KOPT-K1 (cell line): ENCODE results near the gene SH3RF3.
"Not testable (repeated sequence)": the region's sequence is repeated elsewhere in the genome, so short reads cannot be mapped to it uniquely, and the experiment has no call there.

Experiments used
- H3K27ac ChIP-seq: fragments of 200-600 bp; sonication (generic); 2 replicates; pipeline ENCODE4 v1.5.1; 2016; ENCODE audit warnings: antibody characterized with exemption, mild to moderate bottlenecking, low read depth, low read length; ENCODE audit not compliant: poor library complexity, severe bottlenecking
- H3K36me3 ChIP-seq: fragments of 200-600 bp; sonication (generic); 2 replicates; pipeline ENCODE4 v1.5.1; 2017; ENCODE audit warnings: antibody characterized with exemption, mild to moderate bottlenecking, low read length, moderate library complexity; ENCODE audit not compliant: insufficient read depth
- H3K9me3 ChIP-seq: fragments of 200-600 bp; sonication (generic); 2 replicates; pipeline ENCODE4 v1.5.1; 2017; ENCODE audit warnings: antibody characterized with exemption, low read length, mild to moderate bottlenecking; ENCODE audit not compliant: insufficient read depth, poor library complexity, severe bottlenecking

The SH3RF3 gene

GRCh38 chr2:109098921-109099273 lies 30.1 kb upstream of the SH3RF3 start:
- Histone ChIP-seq H3K27ac (no peak overlapping the region), H3K9me3 (peaks cover 16% of the 10 kb centered on the region), H3K36me3 (no peaks in the 10 kb centered on the region)

GRCh38 chr2:109102588-109103233 lies 26.3 kb upstream of the SH3RF3 start:
- Histone ChIP-seq H3K9me3 (no peaks in the 10 kb centered on the region), H3K27ac (no peak overlapping the region), H3K36me3 (no peaks in the 10 kb centered on the region)

GRCh38 chr2:109105113-109105512 lies 23.9 kb upstream of the SH3RF3 start:
- H3K27ac ChIP-seq: no peak overlapping the region
- H3K36me3 ChIP-seq: no peaks in the 10 kb centered on the region
- H3K9me3 ChIP-seq: no peaks in the 10 kb centered on the region

- Histone ChIP-seq H3K36me3 (no peaks in the 10 kb centered on the region), H3K9me3 (no peaks in the 10 kb centered on the region), H3K27ac (no peak overlapping the region)
Measured at GRCh38 chr2:109108740-109109139, 20.3 kb upstream of the SH3RF3 start.

DNA sequence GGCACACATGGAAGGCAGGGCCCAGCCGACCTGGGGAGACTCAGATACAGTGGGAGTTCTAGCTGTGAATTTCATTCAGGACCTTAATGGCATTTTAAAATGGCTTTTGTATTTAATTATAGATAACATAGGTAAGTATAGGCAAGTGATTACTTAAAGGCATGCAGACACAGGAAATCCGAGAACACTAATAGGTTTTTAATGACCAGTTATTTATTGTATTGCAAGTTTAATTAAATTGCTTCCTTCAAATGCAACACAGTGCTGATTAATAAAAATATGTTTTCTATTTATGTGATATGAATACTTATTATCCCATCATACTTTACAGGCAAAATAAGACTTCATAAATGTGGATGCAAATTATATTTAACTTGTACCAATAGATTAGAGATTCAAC lies 19.7 kb upstream of the SH3RF3 start:
- Histone ChIP-seq H3K36me3 (no peaks in the 10 kb centered on the region), H3K27ac (no peak overlapping the region), H3K9me3 (no peaks in the 10 kb centered on the region)

DNA sequence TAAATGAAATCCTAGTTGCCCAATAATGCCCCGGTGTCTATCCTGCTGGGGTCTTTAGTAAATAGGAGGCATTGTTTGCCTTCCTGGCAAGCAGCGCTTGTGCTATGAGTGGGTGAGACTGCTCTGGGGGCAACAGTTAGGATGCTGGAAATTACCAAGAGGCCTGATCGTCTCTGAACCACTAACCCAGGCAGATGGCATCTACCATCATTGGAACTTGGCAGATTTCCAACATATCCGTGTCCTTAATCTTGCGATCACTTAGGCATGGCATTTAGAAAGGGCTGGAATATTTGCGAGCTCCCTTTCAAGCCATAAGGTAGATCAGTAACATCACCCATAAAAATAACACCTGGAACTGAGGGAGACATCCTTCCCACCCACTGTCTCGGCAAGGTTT lies 18.8 kb upstream of the SH3RF3 start:
- no peaks in the 10 kb centered on the region for H3K36me3 ChIP-seq
- H3K27ac ChIP-seq: no peak overlapping the region
- H3K9me3 ChIP-seq: no peaks in the 10 kb centered on the region

- H3K36me3 ChIP-seq, H3K27ac ChIP-seq: not testable (repeated sequence)
Measured at GRCh38 chr2:109117181-109117580, 11.8 kb upstream of the SH3RF3 start.

DNA sequence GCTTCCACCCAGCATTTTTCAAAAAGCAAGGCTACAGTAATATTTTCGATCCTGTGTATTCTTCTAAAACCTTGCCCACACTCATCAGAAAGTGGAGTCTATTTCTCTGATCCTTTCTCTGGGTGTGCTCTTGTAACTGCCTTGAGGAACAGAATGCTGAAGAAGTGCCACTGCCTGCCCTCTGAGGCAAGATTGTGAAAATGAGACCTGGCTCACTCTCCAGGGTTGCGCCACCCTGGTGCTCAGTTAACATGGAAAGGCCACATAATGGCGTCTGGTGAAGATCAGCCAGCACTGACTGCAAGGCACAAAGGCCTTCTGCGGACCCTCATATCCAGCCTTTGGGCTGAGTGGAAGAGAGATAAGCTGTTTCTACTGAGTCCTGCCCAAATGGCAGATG lies 11.2 kb upstream of the SH3RF3 start:
- H3K27ac ChIP-seq: no peak overlapping the region
- H3K36me3 ChIP-seq: no peaks in the 10 kb centered on the region
- no peaks in the 10 kb centered on the region for H3K9me3 ChIP-seq

More at GRCh38 chr2:109117181-109117580, 11.8 kb upstream of the SH3RF3 start:
- H3K9me3 ChIP-seq: not testable (repeated sequence)

DNA sequence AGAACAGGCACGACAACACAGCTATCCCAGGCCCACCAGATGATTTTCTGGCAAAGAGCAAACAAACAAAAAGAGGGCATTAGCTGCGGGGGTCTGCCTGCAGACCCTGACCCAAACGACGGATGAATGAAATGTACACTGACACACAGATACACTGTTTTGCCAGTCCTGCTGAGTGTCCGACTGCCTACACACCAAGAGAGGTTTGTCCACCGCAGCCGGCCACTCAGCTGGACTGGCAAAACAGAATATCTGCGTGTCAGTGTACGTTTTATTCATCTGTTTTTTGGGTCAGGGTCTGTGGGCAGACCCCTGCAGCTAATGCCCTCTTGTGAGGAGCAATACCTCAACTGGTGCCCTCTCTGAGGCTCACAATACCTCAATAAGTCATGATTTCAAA lies 10.7 kb upstream of the SH3RF3 start:
- Histone ChIP-seq H3K36me3 (no peaks in the 10 kb centered on the region), H3K9me3 (no peaks in the 10 kb centered on the region), H3K27ac (no peak overlapping the region)

DNA sequence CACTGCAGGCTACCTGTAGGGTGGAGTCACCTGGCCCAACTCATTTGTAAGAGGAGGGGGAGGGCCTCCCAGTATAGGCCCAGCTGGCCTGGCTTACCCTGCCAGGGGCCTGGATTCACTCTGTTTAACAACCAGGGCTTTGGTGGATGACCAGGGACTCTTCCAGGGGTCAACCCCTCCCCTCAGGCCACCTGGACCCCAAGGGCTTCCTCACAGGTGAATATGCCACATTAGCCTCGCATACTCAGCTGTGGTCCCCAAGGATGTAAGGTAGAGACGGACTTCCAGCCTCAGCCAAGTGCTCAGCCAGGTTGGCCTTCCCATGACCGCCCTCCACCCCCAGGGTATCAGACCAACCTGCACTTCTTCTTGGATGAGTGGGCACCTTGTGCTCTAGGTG lies 8.8 kb upstream of the SH3RF3 start:
- H3K36me3 ChIP-seq: no peaks in the 10 kb centered on the region
- no peak overlapping the region for H3K27ac ChIP-seq
- no peaks in the 10 kb centered on the region for H3K9me3 ChIP-seq

GRCh38 chr2:109120686-109121085 lies 8.3 kb upstream of the SH3RF3 start:
- not testable (repeated sequence) for H3K9me3 ChIP-seq, H3K36me3 ChIP-seq, H3K27ac ChIP-seq

- H3K27ac ChIP-seq: no peak overlapping the region
- H3K36me3 ChIP-seq: no peaks in the 10 kb centered on the region
- H3K9me3 ChIP-seq: no peaks in the 10 kb centered on the region
Measured at GRCh38 chr2:109123586-109124201, 5.3 kb upstream of the SH3RF3 start.

DNA sequence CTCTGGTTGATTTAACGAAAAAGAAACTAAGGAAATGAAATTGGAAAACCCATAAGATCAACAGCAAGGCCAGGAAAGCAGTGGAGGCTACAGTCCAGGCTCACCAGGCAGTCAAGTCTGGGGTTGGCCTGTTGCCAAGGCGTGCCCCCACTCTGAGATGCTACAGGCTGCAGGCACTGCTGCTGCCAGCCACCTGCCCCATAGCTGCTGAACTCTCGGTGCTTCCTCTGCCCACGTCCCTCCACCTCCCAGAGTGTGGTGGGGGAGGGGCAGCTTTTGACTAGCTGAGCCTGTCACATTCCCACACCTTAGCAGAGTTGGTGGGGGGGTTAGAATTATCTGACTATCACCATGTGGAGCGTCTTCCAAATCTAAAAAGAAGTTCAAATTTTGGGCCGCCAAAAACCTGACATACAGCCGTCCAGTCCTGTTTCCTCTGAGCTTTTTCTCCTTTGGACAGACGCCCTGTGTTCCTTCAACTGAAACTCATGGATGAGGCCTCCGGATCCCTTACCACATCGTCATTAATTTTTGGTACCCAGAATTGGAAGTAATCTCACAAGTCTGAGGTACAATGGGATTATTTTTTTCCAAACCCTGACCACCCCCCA lies 3.9 kb upstream of the SH3RF3 start:
- H3K36me3 ChIP-seq: no peaks in the 10 kb centered on the region
- no peak overlapping the region for H3K27ac ChIP-seq
- no peaks in the 10 kb centered on the region for H3K9me3 ChIP-seq

DNA sequence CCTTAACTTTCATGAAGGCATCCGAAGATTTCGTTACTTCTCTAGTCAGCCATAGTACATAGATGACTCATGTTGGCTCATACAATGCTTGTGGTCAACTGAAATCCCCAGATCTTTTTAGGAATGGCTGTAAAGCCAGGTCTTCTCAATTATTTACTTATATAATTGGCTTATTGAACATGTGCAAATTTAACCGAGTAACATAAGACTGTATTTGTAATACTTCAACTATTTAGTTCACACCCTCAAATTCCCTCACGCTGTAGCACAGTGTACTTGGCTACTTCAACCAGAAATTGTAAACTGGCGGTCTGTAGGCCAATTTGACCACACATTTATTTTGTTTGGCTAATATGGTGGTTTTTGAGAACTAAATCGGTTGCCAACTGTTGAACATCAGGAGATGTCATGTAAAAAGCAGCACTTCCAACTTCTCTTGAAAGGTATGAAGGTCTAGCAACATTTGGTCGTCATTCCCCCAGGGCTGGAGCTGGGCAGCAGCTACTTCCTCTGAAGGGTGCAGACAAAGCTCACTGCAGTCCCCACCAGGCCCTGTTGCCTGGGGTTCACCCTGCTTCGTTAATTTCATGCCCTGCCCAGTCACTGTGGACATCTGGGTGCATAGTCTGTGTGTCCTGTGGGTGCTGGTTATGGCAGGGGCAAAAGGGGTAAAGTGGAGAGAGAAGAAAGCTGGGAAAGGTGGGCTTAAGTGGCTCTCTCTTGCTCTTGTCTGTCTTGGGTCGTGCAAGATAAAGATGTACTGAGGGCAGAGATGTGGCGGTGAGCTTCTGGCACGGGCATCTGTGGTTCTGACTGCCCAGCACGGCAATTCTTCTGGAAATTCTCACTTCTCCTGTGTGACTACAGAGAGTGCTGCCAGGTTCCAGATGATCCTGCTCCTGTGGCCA lies 3.2 kb upstream of the SH3RF3 start:
- no peaks in the 10 kb centered on the region for H3K9me3 ChIP-seq
- no peak overlapping the region for H3K27ac ChIP-seq
- H3K36me3 ChIP-seq: no peaks in the 10 kb centered on the region

- H3K36me3 ChIP-seq: no peaks in the 10 kb centered on the region
- no peak overlapping the region for H3K27ac ChIP-seq
- H3K9me3 ChIP-seq: no peaks in the 10 kb centered on the region
Measured at GRCh38 chr2:109126501-109126860, 2.5 kb upstream of the SH3RF3 start.
